Measurements from ENCODE around the gene SEL1L.
"Not testable (repeated sequence)": the region's sequence is repeated elsewhere in the genome, so short reads cannot be mapped to it uniquely, and the experiment has no call there.

The SEL1L gene

DNA sequence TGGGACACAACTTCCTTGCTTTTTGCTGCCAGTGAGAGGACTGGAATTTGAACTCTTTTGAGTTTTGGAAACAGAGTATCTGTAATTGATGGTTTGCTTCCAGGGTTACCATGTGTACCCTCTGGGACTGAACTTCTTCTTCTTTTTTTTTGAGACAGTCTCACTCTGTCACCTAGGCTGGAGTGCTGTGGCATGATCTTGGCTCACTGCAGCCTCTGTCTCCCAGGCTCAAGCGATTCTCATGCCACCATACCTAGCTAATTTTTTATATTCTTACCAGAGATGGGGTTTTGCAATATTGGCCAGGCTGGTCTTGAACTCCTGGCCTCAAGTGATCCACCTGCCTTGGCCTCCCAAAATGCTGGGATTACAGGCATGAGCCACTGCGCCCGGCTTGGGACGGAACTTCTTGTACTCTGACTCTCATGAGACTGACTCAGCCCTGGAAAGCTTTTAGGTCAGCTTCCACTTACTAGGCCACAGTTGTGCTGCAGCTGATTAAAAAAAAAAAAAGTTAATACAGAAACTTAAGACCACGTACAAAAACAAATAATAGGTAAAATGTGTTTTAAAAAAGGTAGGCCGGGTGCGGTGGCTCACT is 15.8 kb downstream of the SEL1L start:
- TF ChIP-seq, protein P1, sequence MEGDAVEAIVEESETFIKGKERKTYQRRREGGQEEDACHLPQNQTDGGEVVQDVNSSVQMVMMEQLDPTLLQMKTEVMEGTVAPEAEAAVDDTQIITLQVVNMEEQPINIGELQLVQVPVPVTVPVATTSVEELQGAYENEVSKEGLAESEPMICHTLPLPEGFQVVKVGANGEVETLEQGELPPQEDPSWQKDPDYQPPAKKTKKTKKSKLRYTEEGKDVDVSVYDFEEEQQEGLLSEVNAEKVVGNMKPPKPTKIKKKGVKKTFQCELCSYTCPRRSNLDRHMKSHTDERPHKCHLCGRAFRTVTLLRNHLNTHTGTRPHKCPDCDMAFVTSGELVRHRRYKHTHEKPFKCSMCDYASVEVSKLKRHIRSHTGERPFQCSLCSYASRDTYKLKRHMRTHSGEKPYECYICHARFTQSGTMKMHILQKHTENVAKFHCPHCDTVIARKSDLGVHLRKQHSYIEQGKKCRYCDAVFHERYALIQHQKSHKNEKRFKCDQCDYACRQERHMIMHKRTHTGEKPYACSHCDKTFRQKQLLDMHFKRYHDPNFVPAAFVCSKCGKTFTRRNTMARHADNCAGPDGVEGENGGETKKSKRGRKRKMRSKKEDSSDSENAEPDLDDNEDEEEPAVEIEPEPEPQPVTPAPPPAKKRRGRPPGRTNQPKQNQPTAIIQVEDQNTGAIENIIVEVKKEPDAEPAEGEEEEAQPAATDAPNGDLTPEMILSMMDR (IDR thresholded peaks at IDR 0.05; ENCODE audit: insufficient read depth, low read depth, low read length, missing control alignments) = no peak
- no peak for DNase-seq (ENCODE audit: low read depth)
- H3K4me3 ChIP-seq (ENCODE audit: low read length) = no peak overlapping the region

DNA sequence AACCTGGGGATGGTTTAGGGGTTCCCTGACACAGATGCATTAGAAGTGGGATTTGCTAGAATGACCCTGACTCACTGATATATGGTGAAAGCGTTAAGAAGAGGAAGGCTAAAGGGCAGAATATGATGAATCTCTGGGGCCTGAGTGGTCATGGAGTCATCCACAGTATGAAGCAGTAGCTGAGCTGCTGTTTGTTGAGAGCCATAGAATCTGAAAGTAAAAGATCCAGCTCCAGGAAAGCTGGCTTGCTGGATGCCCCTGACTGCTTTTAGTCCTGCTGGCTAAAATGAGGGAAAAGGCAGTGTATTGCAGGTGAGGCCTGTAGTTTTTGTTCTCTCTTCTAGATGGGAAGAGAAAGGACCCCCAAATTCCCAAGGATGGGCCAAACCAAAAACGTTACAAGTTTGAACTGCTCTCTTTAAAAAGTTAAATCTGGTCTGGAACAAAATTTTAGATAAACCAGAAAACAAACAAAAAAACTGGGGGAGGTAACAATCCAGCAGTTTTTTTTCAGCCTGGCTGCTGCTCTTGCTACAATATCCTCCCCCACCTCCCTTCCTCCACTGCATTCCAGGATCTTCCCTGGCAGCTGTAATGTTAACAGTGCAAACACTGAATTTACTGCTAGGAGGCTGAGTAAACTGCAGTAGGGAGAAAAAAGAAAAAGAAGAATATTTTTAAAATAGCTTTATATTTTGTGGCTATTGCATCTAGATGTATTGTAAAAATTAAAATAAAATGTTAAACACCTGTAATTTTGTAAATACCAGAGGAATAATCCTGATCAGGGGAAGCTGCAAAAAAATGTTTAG is 16.5 kb downstream of the SEL1L start:
- H3K4me3 ChIP-seq (ENCODE audit: low read length) = no peak overlapping the region
- no peak for DNase-seq (ENCODE audit: low read depth)
- TF ChIP-seq, protein P1 (IDR thresholded peaks at IDR 0.05; ENCODE audit: insufficient read depth, low read depth, low read length, missing control alignments) = no peak

DNA sequence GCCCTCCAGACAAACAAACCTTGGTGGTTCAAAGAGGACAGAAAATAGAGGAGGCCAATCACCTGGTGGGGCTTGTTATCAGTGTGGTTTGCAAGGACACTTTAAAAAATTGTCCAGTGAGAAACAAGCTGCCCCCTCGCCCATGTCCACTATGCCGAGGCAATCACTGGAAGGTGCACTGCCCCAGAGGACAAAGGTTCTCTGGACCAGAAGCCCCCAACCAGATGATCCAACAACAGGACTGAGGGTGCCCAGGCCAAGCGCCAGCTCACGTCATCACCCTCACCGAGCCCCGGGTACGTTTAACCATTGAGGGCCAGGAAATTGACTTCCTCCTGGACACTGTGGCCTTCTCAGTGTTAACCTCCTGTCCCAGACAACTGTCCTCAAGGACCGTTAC is 17.7 kb downstream of the SEL1L start:
- not testable (repeated sequence) for DNase-seq (ENCODE audit: low read depth); H3K4me3 ChIP-seq (ENCODE audit: low read length)

DNA sequence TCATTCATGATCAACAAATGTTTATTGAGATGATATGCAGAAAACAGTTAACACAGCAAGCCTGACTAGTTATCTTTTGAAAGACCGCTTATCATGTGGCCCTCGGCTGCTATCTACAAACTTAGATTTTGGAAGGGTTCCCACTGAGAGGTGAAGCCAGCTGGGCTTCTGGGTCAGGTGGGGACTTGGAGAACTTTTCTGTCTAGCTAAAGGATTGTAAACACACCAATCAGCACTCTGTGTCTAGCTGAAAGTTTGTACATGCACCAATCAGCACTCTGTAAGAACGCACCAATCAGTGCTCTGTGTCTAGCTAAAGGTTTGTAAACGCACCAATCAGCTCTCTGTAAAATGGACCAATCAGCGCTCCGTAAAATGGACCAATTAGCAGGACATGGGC is 20.8 kb downstream of the SEL1L start:
- DNase-seq (ENCODE audit: low read depth); H3K4me3 ChIP-seq (ENCODE audit: low read length): not testable (repeated sequence)

DNA sequence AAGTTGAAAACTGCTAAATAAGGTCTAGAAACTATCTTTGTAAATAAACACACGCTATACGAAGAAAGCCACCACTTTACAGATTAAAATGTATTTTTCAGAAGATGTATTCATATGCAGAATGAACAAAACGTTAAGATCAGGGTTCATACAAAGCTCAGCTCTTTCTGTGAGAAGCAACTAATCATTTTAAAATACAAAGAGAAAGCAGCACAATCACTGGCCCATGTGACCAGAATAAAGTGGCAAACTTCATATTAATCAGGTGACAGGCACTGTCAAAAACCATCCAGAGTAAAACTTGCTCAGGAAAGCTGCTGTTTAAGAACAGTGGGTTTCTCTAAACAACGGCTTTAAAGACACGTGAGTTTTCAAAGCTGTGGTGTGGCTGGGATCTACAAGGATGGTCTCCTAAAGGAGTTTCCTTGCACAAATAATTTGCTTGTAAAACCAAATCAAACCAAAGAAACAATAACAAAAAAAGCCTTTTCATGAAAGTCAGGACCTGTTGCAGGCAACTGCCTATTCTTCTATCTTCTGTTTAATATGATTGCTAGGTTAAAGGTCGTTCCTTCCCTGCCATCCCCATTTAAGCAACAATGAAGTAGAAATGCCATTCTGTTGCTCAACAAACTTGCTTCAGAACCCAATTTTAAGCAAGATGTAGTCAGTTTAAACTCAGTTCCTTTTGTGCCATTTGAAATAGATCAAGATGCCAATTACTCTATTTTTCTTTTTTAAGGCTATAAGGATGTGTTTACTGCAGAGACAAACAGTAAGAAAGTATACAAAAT is 22.3 kb downstream of the SEL1L start:
- no peak overlapping the region for H3K4me3 ChIP-seq (ENCODE audit: low read length)
- DNase-seq (ENCODE audit: low read depth) = no peak
- TF ChIP-seq, protein P1 (IDR thresholded peaks at IDR 0.05; ENCODE audit: insufficient read depth, low read depth, low read length, missing control alignments) = no peak

DNA sequence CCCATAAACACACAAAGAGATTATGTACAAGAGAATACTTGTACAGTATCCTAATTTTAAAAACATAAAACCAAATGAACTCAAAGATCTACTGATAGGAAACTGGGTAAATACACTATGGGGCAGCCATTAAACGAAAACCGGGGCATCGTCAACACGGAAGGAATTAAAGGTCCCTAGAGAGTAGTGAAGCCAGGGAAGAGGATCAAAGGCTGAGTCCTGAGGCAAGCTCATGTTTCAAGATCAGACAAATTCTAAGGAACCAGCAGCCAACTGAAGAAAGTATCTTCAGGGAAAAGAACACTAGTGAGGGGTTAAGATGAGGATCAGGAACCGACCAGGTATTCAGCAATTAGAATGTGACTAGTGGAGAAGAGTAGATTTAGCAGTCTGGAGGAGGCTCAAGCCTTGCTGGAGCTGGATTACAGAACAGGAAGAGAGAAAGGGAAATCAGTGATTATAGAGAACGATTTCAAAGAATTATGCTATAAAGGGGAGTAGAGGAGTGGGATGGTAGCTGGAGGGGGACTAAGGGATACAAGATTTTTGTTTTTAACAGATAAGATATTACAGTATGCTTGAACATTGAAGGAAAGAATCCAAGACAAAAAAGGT is 23.7 kb downstream of the SEL1L start:
- DNase-seq (ENCODE audit: low read depth) = no peak
- H3K4me3 ChIP-seq (ENCODE audit: low read length) = no peak overlapping the region
- TF ChIP-seq, protein P1 (IDR thresholded peaks at IDR 0.05; ENCODE audit: insufficient read depth, low read depth, low read length, missing control alignments) = no peak

DNA sequence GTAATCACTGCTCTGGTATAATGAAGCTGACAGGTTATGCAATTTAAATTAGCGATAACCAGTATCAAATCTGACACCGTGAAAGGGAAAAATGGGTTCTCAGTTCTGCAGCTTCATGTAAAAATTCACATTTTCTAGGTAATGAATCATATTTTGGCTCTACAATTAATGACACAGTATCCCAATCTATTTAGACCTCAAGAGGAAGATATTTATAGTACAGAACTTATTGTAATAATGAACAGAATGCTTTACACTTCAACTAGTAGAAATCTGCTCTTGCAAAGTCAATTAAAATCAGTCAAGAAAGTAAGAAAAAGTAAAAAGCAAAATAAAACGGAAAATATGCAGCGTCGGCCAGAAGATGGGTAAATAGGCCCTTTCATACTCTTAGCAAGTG is 24.3 kb downstream of the SEL1L start:
- TF ChIP-seq, protein P1 (IDR thresholded peaks at IDR 0.05; ENCODE audit: insufficient read depth, low read depth, low read length, missing control alignments) = no peak
- no peak overlapping the region for H3K4me3 ChIP-seq (ENCODE audit: low read length)
- DNase-seq (ENCODE audit: low read depth) = no peak
